Peyer's patch (tissue), 4 donors: ENCODE measurements around the gene MTIF3.

Source experiments
- POLR2A ChIP-seq, 2 donors: fragments of 450-650 bp; IDR thresholded peaks; one replicate each; pipeline ENCODE4 v1.5.1; 2017; ENCODE audit warnings: antibody characterized with exemption in 2 of 2, mild to moderate bottlenecking in 2 of 2, moderate library complexity in 2 of 2
- TF ChIP-seq, protein P1 (sequence below), 6 experiments: fragments of 450-650 bp in 4 of 6; fragments of 200-600 bp in 2 of 6; sonication (generic) in 1 of 6; IDR thresholded peaks; one replicate each; pipeline ENCODE4 v1.5.1; 2017 to 2019; ENCODE audit warnings: antibody characterized with exemption in 6 of 6, mild to moderate bottlenecking in 3 of 6, moderate library complexity in 1 of 6

DNA sequence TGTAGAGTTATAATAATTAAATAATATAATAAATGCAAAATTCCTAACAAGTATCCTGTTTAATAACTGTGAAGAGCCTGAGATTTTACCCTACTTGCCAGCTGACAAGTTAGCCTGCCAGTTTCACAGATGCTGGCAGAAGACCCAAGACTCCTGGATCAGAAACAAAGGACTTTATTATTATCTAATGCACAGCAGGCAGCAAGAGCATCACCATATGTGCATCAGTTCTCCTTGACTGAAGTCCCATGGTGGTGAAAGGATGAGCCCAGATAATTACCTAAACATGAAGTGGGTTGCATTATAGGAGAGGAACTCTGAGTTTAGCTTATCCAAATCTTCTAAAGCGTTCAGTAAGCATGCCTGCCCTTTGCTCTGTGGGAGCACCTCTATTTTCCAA lies 39.1 kb upstream of the MTIF3 start:
- TF ChIP-seq, protein P1, sequence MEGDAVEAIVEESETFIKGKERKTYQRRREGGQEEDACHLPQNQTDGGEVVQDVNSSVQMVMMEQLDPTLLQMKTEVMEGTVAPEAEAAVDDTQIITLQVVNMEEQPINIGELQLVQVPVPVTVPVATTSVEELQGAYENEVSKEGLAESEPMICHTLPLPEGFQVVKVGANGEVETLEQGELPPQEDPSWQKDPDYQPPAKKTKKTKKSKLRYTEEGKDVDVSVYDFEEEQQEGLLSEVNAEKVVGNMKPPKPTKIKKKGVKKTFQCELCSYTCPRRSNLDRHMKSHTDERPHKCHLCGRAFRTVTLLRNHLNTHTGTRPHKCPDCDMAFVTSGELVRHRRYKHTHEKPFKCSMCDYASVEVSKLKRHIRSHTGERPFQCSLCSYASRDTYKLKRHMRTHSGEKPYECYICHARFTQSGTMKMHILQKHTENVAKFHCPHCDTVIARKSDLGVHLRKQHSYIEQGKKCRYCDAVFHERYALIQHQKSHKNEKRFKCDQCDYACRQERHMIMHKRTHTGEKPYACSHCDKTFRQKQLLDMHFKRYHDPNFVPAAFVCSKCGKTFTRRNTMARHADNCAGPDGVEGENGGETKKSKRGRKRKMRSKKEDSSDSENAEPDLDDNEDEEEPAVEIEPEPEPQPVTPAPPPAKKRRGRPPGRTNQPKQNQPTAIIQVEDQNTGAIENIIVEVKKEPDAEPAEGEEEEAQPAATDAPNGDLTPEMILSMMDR (IDR thresholded peaks at IDR 0.05): no peak
- no peak for TF ChIP-seq POLR2A (IDR thresholded peaks at IDR 0.05)
